ENCODE measurements around the gene DUOX2. TPM values are rescaled to one million over a fixed set of nuclear protein-coding genes. Genes with fewer than 3 reads are reported as not detected.
"Not testable (repeated sequence)": the region's sequence is repeated elsewhere in the genome, so short reads cannot be mapped to it uniquely, and the experiment has no call there.

DUOX2 gene
- total RNA-seq, 4 donors from 2014 or later: not detected

- H3K4me3 ChIP-seq; intact Hi-C loops (cut with DNase I; ENCODE audit: low total_unique reads); ATAC-seq; H3K36me3 ChIP-seq; H3K9me3 ChIP-seq; H3K27ac ChIP-seq; DNase-seq; H3K4me1 ChIP-seq; H3K27me3 ChIP-seq: not testable (repeated sequence)
- in situ Hi-C loops (cut with MboI; ENCODE audit: low sequenced_read_pairs in 4 of 4): loop anchor here in 1 of 4 donors (25.0 kb wide), 1 partner anchor 181 kb away; no protein-coding TSS in a partner anchor
These were observed 71.1 kb downstream of the DUOX2 start for GRCh38 chr15:45042859-45043258.

Other genes starting within 250 kb of the DUOX2 start
- gene TERB2, start 157.5 kb downstream of the DUOX2 start, total RNA-seq: not detected
- 10 to 100 TPM in 1 of 4 donors, 1 to 10 TPM in 3; 2.6 to 11.6 (median 3.6) TPM for gene SORD, start 91.0 kb downstream of the DUOX2 start, total RNA-seq
- gene DUOXA2, start 154 bp upstream of the DUOX2 start, total RNA-seq: not detected
- not detected for gene DUOXA1, start 15.7 kb upstream of the DUOX2 start, total RNA-seq
- under 1 TPM in 3 of 4 donors, not detected in 1; 0.07 to 0.56 (median 0.13) TPM for gene DUOX1, start 15.8 kb upstream of the DUOX2 start, total RNA-seq
- gene SHF, start 73.8 kb upstream of the DUOX2 start, total RNA-seq: 1 to 10 TPM in 3 of 4 donors, under 1 TPM in 1; 0.80 to 3.3 (median 1.7) TPM
- gene SLC28A2, start 138.1 kb upstream of the DUOX2 start, total RNA-seq: not detected

Measured in gastrocnemius medialis (tissue), 4 donors.